CD8-positive, alpha-beta memory T cell (primary cell): ENCODE data around the gene CPPED1. TPM values are rescaled to one million over a fixed set of nuclear protein-coding genes. Genes with fewer than 3 reads are reported as not detected.
A peak's percentile ranks its signal among the peaks of the same experiment; 100 is the strongest.

ENCODE experiments used
- CTCF ChIA-PET: fragments of 350-600 bp; sonication (Branson Sonifier 250); formaldehyde crosslinking; loops from one replicate; lab custom pipeline; 2021; ENCODE audit warnings: antibody characterized with exemption; lab: Charles Lee
- POLR2A ChIA-PET: fragments of 350-600 bp; sonication (Branson Sonifier 250); formaldehyde crosslinking; loops from one replicate; lab custom pipeline; 2021; ENCODE audit warnings: antibody characterized with exemption; lab: Charles Lee
- DNase-seq, 5 donors: peaks; one replicate each; pipeline versions ENCODE4 v3.0.0 to v3.0.0-alpha.2; 2020 to 2022; ENCODE audit warnings: mixed read lengths in 1 of 5
- H3K27ac ChIP-seq: one replicate; pipeline ENCODE4 v1.7.0; 2013; ENCODE audit warnings: low read depth, mild to moderate bottlenecking, low read length, moderate library complexity
- H3K27me3 ChIP-seq: 2 replicates; pipeline ENCODE4 v1.7.0; 2013; ENCODE audit warnings: low read length, mild to moderate bottlenecking; ENCODE audit not compliant: insufficient read depth, poor library complexity, severe bottlenecking
- H3K36me3 ChIP-seq: 2 replicates; pipeline ENCODE4 v1.7.0; 2013; ENCODE audit warnings: mild to moderate bottlenecking, low read length, moderate library complexity; ENCODE audit not compliant: insufficient read depth
- H3K4me1 ChIP-seq: 2 replicates; pipeline ENCODE4 v1.7.0; 2013; ENCODE audit warnings: mild to moderate bottlenecking, low read length, moderate library complexity; ENCODE audit not compliant: insufficient read depth
- H3K4me3 ChIP-seq: 2 replicates; pipeline ENCODE4 v1.7.0; 2013; ENCODE audit warnings: mild to moderate bottlenecking, low read length
- H3K9me3 ChIP-seq: 2 replicates; pipeline ENCODE4 v1.7.0; 2013; ENCODE audit warnings: mild to moderate bottlenecking, low read length
- H3K27ac Mint-ChIP-seq, 8 donors: one replicate each; pipeline ENCODE4 v1.8.0; 2020 to 2021; ENCODE audit warnings: mixed read lengths in 8 of 8, mild to moderate bottlenecking in 6 of 8, inconsistent platforms in 3 of 8, moderate library complexity in 3 of 8
- H3K27me3 Mint-ChIP-seq, 2 donors: one replicate each; pipeline ENCODE4 v1.8.0; 2020 to 2021; ENCODE audit warnings: mixed read lengths in 2 of 2, mild to moderate bottlenecking in 1 of 2, moderate library complexity in 1 of 2
- H3K36me3 Mint-ChIP-seq, 3 donors: one replicate each; pipeline ENCODE4 v1.8.0; 2020 to 2021; ENCODE audit warnings: mixed read lengths in 3 of 3, inconsistent platforms in 1 of 3, mild to moderate bottlenecking in 1 of 3
- H3K4me1 Mint-ChIP-seq, 3 donors: one replicate each; pipeline ENCODE4 v1.8.0; 2020 to 2021; ENCODE audit warnings: mixed read lengths in 3 of 3, inconsistent platforms in 1 of 3, mild to moderate bottlenecking in 1 of 3
- H3K4me3 Mint-ChIP-seq, 7 donors: one replicate each; pipeline ENCODE4 v1.8.0; 2020 to 2021; ENCODE audit warnings: mixed read lengths in 7 of 7, mild to moderate bottlenecking in 6 of 7, moderate library complexity in 4 of 7, inconsistent platforms in 2 of 7
- H3K9me3 Mint-ChIP-seq, 5 donors: one replicate each; pipeline ENCODE4 v1.8.0; 2020 to 2022; ENCODE audit warnings: mixed read lengths in 5 of 5, mild to moderate bottlenecking in 3 of 5, moderate library complexity in 2 of 5, inconsistent platforms in 1 of 5
- polyA plus RNA-seq: library from polyadenylated mRNA; unstranded; fragments of 300-500 nt; fragmentation: Illumina TruSeq; gene quantifications from one replicate; pipeline ENCODE4 v1.2.3, GENCODE V29; 2021
- total RNA-seq, 2 experiments: library from RNA; stranded (reverse); gene quantifications; one replicate each; pipeline ENCODE4 v1.2.3, GENCODE V29; 2021

Gene CPPED1
- total and polyA plus RNA-seq, 3 experiments from 2014 or later: 5.2 to 9.8 (median 7.3) TPM

DNA sequence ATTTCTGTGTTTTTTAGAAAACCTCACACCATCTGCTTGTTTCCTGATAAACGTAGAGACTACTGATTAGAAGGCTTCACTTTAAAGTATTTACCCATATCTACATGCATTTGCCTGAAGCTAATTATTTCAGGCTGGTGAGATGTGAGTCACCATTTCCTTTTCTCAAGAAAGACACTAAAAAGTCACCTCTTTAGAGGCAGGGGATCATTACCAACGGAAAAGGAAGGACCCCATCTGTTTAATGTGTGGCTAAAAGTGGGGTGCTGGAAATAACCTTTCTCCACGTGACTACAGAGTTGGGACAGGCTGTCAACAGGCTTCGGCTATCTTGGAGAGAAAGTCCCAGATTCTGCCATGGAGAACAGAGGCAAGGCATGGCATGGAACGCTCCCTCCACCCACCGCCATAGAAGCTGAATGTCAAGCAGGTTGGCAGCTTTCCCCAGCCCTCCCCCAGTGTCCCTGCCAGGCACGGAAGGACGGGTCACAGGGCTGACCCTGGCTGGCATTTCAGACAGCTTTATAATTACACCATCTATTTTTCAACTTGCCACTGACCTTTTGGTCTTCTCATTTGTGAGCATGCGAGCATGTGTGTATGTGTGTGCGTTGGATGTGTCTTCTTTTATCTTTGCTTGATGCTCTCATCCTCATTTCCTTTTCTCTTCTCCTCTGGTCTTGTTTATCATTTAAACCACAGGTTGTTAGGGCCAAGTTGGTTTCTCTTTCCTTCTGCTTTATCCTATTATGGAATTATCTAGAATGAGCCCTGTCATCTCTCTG, 157.0 kb downstream of the CPPED1 start:
- ChIA-PET POLR2A (no interaction called here), CTCF (no interaction called here)
- H3K27ac ChIP-seq: peak overlapping the region; percentile 28
- no peak overlapping the region for H3K4me3 ChIP-seq
- Mint-ChIP-seq H3K27ac (peak overlapping the region in 2 of 8 donors; percentile 1 to 41), H3K4me1 (peaks cover 14 to 20% (median 17%) of the 10 kb centered on the region in 3 donors), H3K36me3 (no peaks in the 10 kb centered on the region), H3K9me3 (peaks cover 0 to 11% (median 7%) of the 10 kb centered on the region in 5 donors), H3K27me3 (peaks cover 6 to 10% of the 10 kb centered on the region in 2 donors), H3K4me3 (peak overlapping the region in 2 of 7 donors; percentile 4 to 41)
- no peaks in the 10 kb centered on the region for H3K27me3 ChIP-seq
- H3K4me1 ChIP-seq: peaks cover 5% of the 10 kb centered on the region
- no peak for DNase-seq
- no peaks in the 10 kb centered on the region for H3K9me3 ChIP-seq
- H3K36me3 ChIP-seq: no peaks in the 10 kb centered on the region

DNA sequence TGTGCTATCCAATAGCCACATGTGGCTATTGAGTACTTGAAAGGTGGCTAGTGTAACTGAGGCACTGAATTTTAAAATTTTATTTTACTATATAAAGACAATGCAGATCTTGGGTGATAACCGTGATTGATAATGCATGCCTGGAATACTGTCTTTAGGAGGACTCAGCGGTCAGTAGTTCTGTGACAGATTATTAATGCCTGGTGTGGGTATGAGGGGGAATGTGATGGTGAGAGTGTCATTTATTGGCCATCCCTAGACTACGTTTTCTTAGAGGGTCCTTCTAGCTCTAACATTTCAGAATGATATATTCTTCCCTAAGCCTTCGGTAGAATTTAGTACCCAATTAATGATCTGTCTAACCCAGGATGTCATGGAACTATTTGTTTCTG, 157.6 kb downstream of the CPPED1 start:
- no peaks in the 10 kb centered on the region for H3K9me3 ChIP-seq
- Mint-ChIP-seq H3K4me3 (no peak overlapping the region), H3K27me3 (peaks cover 5 to 10% of the 10 kb centered on the region in 2 donors), H3K27ac (peak overlapping the region in 1 of 8 donors; percentile 38), H3K9me3 (peaks cover 0 to 11% (median 7%) of the 10 kb centered on the region in 5 donors), H3K4me1 (peaks cover 14 to 20% (median 17%) of the 10 kb centered on the region in 3 donors), H3K36me3 (no peaks in the 10 kb centered on the region)
- CTCF ChIA-PET: no interaction called here
- no peak overlapping the region for H3K27ac ChIP-seq
- DNase-seq: no peak
- H3K27me3 ChIP-seq: no peaks in the 10 kb centered on the region
- H3K36me3 ChIP-seq: no peaks in the 10 kb centered on the region
- POLR2A ChIA-PET: no interaction called here
- H3K4me1 ChIP-seq: peaks cover 5% of the 10 kb centered on the region
- no peak overlapping the region for H3K4me3 ChIP-seq

DNA sequence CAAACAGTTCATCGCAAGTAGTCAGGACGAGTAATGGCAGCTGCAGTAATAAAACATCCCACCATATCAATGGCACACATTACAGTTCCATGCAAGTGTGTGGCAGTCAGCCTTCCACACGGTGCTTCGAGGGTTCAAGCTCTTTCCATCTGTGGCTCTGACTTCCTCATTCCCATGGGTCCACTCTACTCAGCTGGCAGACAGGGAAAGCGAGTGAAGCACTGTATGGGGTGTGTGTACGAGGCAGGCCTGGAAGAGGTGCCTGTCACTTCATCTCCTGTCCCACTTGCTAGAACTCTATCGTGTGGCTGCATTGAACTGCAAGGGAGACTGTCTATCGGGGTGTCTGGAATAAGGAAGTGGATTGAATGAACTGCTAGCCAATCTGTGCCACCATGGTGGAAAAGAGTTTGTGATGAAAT, 160.6 kb downstream of the CPPED1 start:
- Mint-ChIP-seq H3K4me1 (peaks cover 14 to 20% (median 17%) of the 10 kb centered on the region in 3 donors), H3K4me3 (no peak overlapping the region), H3K27me3 (peaks cover 4 to 5% of the 10 kb centered on the region in 2 donors), H3K27ac (no peak overlapping the region), H3K9me3 (peaks cover 0 to 10% (median 6%) of the 10 kb centered on the region in 5 donors), H3K36me3 (no peaks in the 10 kb centered on the region)
- ChIA-PET POLR2A (no interaction called here), CTCF (no interaction called here)
- Histone ChIP-seq H3K36me3 (no peaks in the 10 kb centered on the region), H3K27me3 (no peaks in the 10 kb centered on the region), H3K9me3 (no peaks in the 10 kb centered on the region), H3K27ac (no peak overlapping the region), H3K4me3 (no peak overlapping the region), H3K4me1 (peaks cover 5% of the 10 kb centered on the region)
- no peak for DNase-seq

DNA sequence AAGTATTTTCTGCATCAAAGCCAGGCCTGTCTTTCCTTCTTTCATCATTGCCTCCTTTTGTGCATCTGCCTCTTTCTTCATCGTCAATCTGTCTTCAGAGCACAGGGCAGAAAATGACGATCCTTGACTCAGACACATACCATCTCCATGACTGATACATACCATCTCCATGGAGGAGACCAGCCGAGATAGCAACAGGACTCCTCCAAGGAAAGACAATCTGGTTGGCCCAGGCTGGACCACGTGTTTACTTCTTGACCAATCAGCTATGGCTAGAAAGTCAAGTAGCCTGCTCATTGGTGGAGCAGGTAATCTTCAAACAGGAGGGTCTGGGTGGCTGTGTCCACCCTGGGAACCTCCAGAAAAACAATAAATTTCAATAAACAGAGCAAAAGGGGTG, 164.6 kb downstream of the CPPED1 start:
- peaks cover 0 to 10% (median 6%) of the 10 kb centered on the region in 5 donors for H3K9me3 Mint-ChIP-seq
- no peaks in the 10 kb centered on the region for H3K36me3 ChIP-seq
- no peaks in the 10 kb centered on the region for H3K36me3 Mint-ChIP-seq
- ChIA-PET CTCF (no interaction called here), POLR2A (no interaction called here)
- H3K4me1 Mint-ChIP-seq: no peaks in the 10 kb centered on the region
- H3K9me3 ChIP-seq: no peaks in the 10 kb centered on the region
- H3K4me1 ChIP-seq: no peaks in the 10 kb centered on the region
- no peak overlapping the region for H3K4me3 ChIP-seq
- no peaks in the 10 kb centered on the region for H3K27me3 ChIP-seq
- no peak overlapping the region for H3K27ac Mint-ChIP-seq
- H3K27me3 Mint-ChIP-seq: peaks cover 0 to 2% of the 10 kb centered on the region in 2 donors
- H3K27ac ChIP-seq: no peak overlapping the region
- no peak overlapping the region for H3K4me3 Mint-ChIP-seq
- DNase-seq: no peak

DNA sequence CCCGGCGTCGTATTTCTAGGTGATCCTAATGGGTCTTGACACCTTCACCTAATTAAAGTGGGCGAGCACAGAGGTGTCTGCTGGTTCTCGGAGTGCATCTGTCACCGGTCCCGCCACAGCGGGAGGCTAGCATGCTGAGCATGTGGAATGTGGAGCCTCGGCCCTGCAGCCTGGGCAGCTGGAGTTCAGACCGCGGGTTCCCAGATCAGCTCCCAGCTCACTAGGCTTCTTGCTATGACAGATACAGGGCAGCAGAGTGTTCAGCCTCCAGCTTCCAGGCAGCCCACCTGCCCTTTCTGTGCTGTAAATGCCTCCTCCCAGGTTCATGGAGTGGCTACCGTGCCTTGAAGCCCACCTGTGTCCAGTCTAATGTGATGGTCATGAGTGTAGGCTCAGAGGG, 166.7 kb downstream of the CPPED1 start:
- ChIA-PET CTCF (no interaction called here), POLR2A (no interaction called here)
- Mint-ChIP-seq H3K36me3 (no peaks in the 10 kb centered on the region), H3K27me3 (peaks cover 2 to 9% of the 10 kb centered on the region in 2 donors), H3K9me3 (peaks cover 0 to 3% (median under 1%) of the 10 kb centered on the region in 5 donors), H3K27ac (no peak overlapping the region), H3K4me3 (no peak overlapping the region), H3K4me1 (no peaks in the 10 kb centered on the region)
- H3K27ac ChIP-seq: no peak overlapping the region
- H3K4me3 ChIP-seq: no peak overlapping the region
- DNase-seq: no peak
- H3K4me1 ChIP-seq: no peaks in the 10 kb centered on the region
- no peaks in the 10 kb centered on the region for H3K36me3 ChIP-seq
- H3K27me3 ChIP-seq: no peaks in the 10 kb centered on the region
- no peaks in the 10 kb centered on the region for H3K9me3 ChIP-seq

DNA sequence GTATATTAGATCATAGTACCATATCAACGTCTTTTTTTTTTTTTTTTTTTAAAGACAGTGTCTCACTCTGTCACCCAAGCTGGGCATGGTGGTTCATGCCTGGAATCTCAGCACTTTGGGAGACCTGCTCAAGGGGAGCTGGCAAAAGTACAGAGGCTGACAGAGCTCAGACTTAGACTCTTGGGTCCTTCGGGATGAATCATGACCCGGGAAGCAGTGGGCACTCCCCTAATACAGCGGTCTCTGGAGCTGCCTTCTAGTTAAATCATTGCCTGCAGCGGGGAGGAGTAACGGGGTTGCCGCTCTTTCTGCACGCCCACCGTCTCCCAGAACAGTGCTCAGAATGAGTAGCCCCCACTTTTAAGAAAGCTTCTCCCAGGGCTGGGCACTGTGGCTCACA, 174.4 kb downstream of the CPPED1 start:
- H3K36me3 Mint-ChIP-seq: no peaks in the 10 kb centered on the region
- peaks cover 11% of the 10 kb centered on the region in 2 donors for H3K27me3 Mint-ChIP-seq
- H3K36me3 ChIP-seq: no peaks in the 10 kb centered on the region
- no peak overlapping the region for H3K4me3 Mint-ChIP-seq
- ChIA-PET POLR2A (no interaction called here), CTCF (no interaction called here)
- no peaks in the 10 kb centered on the region for H3K9me3 ChIP-seq
- no peaks in the 10 kb centered on the region for H3K27me3 ChIP-seq
- H3K9me3 Mint-ChIP-seq: no peaks in the 10 kb centered on the region
- H3K27ac Mint-ChIP-seq: no peak overlapping the region
- H3K4me1 Mint-ChIP-seq: no peaks in the 10 kb centered on the region
- H3K4me3 ChIP-seq: no peak overlapping the region
- no peak for DNase-seq
- no peak overlapping the region for H3K27ac ChIP-seq
- no peaks in the 10 kb centered on the region for H3K4me1 ChIP-seq

DNA sequence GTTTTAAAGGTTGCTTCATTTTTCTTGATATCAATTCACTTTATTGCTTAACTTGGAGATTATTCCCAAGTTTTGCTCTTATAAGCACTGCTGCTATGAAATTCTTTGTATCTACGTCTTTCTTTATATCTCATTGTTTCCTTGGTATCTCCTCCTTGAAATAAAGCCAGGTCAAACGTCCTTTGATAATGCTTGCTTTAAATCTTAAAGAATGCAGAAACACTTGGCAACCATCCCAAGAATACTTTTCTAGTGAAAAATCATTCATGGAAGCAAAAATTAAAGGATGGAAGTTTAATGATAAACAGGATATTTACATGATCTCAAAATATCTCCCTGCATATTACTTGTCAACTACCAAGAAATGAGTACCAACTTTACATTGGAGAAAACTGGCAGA, 175.2 kb downstream of the CPPED1 start:
- H3K4me3 Mint-ChIP-seq: no peak overlapping the region
- POLR2A ChIA-PET: no interaction called here
- CTCF ChIA-PET: no interaction called here
- H3K27me3 Mint-ChIP-seq: peaks cover 9 to 11% of the 10 kb centered on the region in 2 donors
- no peaks in the 10 kb centered on the region for H3K4me1 Mint-ChIP-seq
- Histone ChIP-seq H3K27me3 (no peaks in the 10 kb centered on the region), H3K4me3 (no peak overlapping the region), H3K4me1 (no peaks in the 10 kb centered on the region), H3K27ac (no peak overlapping the region), H3K9me3 (no peaks in the 10 kb centered on the region), H3K36me3 (no peaks in the 10 kb centered on the region)
- DNase-seq: no peak
- no peak overlapping the region for H3K27ac Mint-ChIP-seq
- H3K36me3 Mint-ChIP-seq: no peaks in the 10 kb centered on the region
- no peaks in the 10 kb centered on the region for H3K9me3 Mint-ChIP-seq

DNA sequence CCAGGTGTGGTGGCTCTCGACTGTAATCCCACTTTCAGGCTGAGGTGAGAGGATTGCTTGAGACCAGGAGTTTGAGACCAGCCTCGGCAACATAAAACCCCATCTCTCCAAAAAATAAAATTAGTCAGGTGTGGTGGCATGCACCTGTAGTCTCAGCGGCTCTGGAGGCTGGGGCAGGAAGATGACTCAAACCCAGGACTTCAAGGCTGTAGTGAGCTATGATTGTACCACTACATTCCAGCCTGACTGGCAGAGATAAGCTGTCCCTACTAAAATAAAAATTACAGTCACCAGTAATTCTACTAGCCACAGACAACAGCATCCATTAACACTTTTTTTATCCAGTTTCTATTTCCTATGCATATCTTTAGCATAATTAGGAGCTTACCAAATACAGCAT, 176.3 kb downstream of the CPPED1 start:
- H3K36me3 ChIP-seq: no peaks in the 10 kb centered on the region
- DNase-seq: no peak
- Mint-ChIP-seq H3K36me3 (no peaks in the 10 kb centered on the region), H3K27ac (no peak overlapping the region), H3K4me1 (no peaks in the 10 kb centered on the region), H3K27me3 (peaks cover 4 to 9% of the 10 kb centered on the region in 2 donors), H3K4me3 (no peak overlapping the region), H3K9me3 (no peaks in the 10 kb centered on the region)
- no peaks in the 10 kb centered on the region for H3K9me3 ChIP-seq
- POLR2A ChIA-PET: no interaction called here
- CTCF ChIA-PET: no interaction called here
- no peaks in the 10 kb centered on the region for H3K27me3 ChIP-seq
- no peaks in the 10 kb centered on the region for H3K4me1 ChIP-seq
- no peak overlapping the region for H3K27ac ChIP-seq
- no peak overlapping the region for H3K4me3 ChIP-seq
